Osteoblast (primary cell): ENCODE measurements around the gene KIF26B. TPM values are rescaled to one million over a fixed set of nuclear protein-coding genes. Genes with fewer than 3 reads are reported as not detected.

Experiments used
- DNase-seq: peaks from one replicate; pipeline ENCODE4 v3.0.0; 2011; ENCODE audit warnings: low spot score, mixed read lengths; ENCODE audit not compliant: insufficient read length; ENCODE audit errors: missing footprints
- H2AFZ ChIP-seq: 2 replicates; pipeline ENCODE4 v1.6.0; 2011; ENCODE audit warnings: mild to moderate bottlenecking, low read length
- H3K27ac ChIP-seq: 2 replicates; pipeline ENCODE4 v1.5.1; 2011; ENCODE audit warnings: mild to moderate bottlenecking, low read depth, low read length, moderate library complexity
- H3K27me3 ChIP-seq: 2 replicates; pipeline ENCODE4 v1.6.0; 2012; ENCODE audit warnings: mild to moderate bottlenecking, control low read depth, inconsistent platforms, low read length, moderate library complexity; ENCODE audit not compliant: insufficient read depth
- H3K36me3 ChIP-seq: 2 replicates; pipeline ENCODE4 v1.5.1; 2011; ENCODE audit warnings: mild to moderate bottlenecking, low read length, control low read depth, moderate library complexity; ENCODE audit not compliant: insufficient read depth
- H3K4me1 ChIP-seq: 2 replicates; pipeline ENCODE4 v1.5.1; 2011; ENCODE audit warnings: mild to moderate bottlenecking, low read length, control low read depth, moderate library complexity; ENCODE audit not compliant: insufficient read depth
- H3K4me2 ChIP-seq: 2 replicates; pipeline ENCODE4 v1.6.0; 2011; ENCODE audit warnings: mild to moderate bottlenecking, low read length; ENCODE audit not compliant: insufficient read depth
- H3K4me3 ChIP-seq: fragments of 200-600 bp; sonication (generic); 3 replicates; pipeline ENCODE4 v1.5.1; 2012; ENCODE audit warnings: mild to moderate bottlenecking, low read length, inconsistent platforms; ENCODE audit not compliant: insufficient read depth
- H3K79me2 ChIP-seq: 2 replicates; pipeline ENCODE4 v1.6.0; 2012; ENCODE audit warnings: mild to moderate bottlenecking, low read length, control low read depth, inconsistent platforms; ENCODE audit not compliant: insufficient read depth
- H3K9me3 ChIP-seq: 2 replicates; pipeline ENCODE4 v1.5.1; 2011; ENCODE audit warnings: low read depth, low read length, control low read depth
- H4K20me1 ChIP-seq: 2 replicates; pipeline ENCODE4 v1.6.0; 2012; ENCODE audit warnings: mild to moderate bottlenecking, low read length, control low read depth; ENCODE audit not compliant: insufficient read depth
- total RNA-seq: library from RNA; depleted of rRNA; stranded (reverse); fragments of >200 nt; gene quantifications from 2 replicates; pipeline ENCODE4 v1.2.3, GENCODE V29; 2012
- TF ChIP-seq, protein P1 (sequence below): IDR thresholded peaks from 2 replicates; pipeline ENCODE4 v1.5.1; 2011; ENCODE audit warnings: mild to moderate bottlenecking, low read depth, low read length, moderate library complexity; ENCODE audit errors: extremely low read depth

Gene KIF26B
- total RNA-seq, 1 donor = 22.1 TPM

DNA sequence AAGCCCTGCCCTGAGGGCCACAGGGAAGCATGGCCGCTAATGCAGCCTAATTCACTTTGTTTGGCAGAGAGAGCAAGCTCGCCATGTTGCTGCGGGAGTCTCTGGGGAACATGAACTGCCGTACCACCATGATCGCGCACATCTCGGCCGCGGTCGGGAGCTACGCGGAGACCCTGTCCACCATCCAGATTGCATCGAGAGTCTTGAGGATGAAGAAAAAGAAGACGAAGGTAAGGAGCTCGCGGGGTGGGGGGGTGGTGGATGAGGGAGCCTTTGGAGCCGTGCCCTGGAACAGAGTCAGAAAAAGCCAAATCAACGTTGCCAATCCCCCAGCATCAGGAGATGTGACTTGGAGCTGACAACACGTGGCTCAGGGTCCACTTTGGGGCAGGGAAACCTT is 529.4 kb downstream of the KIF26B start:
- DNase-seq = no peak
- Histone ChIP-seq H3K36me3 (no peaks in the 10 kb centered on the region), H3K4me2 (no peak overlapping the region), H3K27ac (no peak overlapping the region), H3K4me3 (no peak overlapping the region), H3K79me2 (no peaks in the 10 kb centered on the region), H2AFZ (no peak overlapping the region), H3K9me3 (no peaks in the 10 kb centered on the region), H4K20me1 (no peaks in the 10 kb centered on the region), H3K4me1 (no peaks in the 10 kb centered on the region), H3K27me3 (no peaks in the 10 kb centered on the region)
- TF ChIP-seq, protein P1, sequence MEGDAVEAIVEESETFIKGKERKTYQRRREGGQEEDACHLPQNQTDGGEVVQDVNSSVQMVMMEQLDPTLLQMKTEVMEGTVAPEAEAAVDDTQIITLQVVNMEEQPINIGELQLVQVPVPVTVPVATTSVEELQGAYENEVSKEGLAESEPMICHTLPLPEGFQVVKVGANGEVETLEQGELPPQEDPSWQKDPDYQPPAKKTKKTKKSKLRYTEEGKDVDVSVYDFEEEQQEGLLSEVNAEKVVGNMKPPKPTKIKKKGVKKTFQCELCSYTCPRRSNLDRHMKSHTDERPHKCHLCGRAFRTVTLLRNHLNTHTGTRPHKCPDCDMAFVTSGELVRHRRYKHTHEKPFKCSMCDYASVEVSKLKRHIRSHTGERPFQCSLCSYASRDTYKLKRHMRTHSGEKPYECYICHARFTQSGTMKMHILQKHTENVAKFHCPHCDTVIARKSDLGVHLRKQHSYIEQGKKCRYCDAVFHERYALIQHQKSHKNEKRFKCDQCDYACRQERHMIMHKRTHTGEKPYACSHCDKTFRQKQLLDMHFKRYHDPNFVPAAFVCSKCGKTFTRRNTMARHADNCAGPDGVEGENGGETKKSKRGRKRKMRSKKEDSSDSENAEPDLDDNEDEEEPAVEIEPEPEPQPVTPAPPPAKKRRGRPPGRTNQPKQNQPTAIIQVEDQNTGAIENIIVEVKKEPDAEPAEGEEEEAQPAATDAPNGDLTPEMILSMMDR = no peak

DNA sequence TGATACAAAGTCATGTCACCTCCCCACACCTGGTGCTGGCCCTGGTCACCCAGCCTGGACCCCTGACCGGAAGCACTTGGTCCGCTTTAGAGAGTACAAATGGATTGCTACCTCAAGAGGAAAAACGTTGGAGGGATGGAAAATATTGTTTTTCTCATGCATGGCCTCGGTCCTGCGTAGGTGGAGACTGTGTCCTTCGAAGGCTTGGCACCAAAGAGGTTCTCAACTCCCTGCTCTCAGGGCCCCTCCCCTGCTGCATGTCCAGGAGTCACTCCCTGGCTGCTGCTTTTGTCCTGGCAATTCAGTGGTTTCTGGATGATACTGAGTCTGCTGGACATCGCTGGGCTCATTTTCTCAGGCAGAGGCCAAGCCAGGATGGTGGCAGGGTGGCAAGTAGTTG is 529.8 kb downstream of the KIF26B start:
- H3K27me3 ChIP-seq = no peaks in the 10 kb centered on the region
- H3K79me2 ChIP-seq = no peaks in the 10 kb centered on the region
- no peaks in the 10 kb centered on the region for H3K4me1 ChIP-seq
- H3K4me2 ChIP-seq = no peak overlapping the region
- TF ChIP-seq, protein P1 = no peak
- H3K4me3 ChIP-seq = no peak overlapping the region
- H3K27ac ChIP-seq = no peak overlapping the region
- DNase-seq = no peak
- no peaks in the 10 kb centered on the region for H3K36me3 ChIP-seq
- no peaks in the 10 kb centered on the region for H3K9me3 ChIP-seq
- no peaks in the 10 kb centered on the region for H4K20me1 ChIP-seq
- H2AFZ ChIP-seq = no peak overlapping the region

DNA sequence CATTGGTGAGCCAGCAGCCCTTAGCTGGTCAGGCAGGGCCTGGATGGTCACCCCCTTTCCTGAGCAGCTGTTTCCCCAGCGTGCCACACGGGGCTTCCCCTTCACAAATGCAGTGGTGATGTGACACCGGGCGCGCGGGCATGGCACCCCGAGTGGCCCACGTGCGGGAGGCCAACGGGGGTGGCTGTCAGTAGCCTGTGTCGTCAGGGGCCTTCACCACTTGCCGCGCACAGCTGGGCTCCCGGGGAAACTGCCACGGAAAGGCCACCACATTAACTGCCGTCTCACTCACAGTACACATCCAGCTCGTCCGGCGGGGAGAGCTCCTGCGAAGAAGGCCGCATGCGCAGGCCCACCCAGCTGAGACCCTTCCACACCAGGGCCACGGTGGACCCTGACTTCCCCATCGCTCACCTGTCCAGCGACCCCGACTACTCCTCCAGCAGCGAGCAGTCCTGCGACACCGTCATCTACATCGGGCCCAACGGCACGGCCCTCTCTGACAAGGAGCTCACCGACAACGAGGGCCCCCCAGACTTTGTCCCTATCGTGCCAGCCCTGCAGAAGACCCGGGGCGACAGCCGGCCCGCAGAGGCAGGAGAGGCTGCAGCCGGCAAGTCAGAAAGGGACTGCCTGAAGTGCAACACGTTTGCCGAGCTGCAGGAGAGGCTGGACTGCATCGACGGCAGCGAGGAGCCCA is 530.5 kb downstream of the KIF26B start:
- TF ChIP-seq, protein P1 = no peak
- no peaks in the 10 kb centered on the region for H3K36me3 ChIP-seq
- H3K4me2 ChIP-seq = no peak overlapping the region

DNA sequence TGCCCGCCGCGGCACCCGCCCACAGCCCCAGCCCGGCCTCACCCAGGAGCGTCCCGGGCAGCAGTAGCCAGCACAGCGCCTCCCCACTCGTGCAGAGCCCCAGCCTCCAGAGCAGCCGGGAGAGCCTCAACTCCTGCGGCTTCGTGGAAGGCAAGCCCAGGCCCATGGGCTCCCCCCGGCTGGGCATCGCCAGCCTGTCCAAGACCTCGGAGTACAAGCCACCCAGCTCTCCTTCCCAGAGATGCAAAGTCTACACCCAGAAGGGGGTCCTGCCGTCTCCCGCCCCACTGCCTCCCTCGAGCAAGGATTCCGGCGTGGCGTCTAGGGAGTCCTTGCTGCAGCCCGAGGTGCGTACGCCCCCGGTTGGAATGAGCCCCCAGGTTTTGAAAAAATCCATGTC is 531.2 kb downstream of the KIF26B start:
- H3K4me2 ChIP-seq = no peak overlapping the region
- H3K4me3 ChIP-seq = no peak overlapping the region
- no peaks in the 10 kb centered on the region for H4K20me1 ChIP-seq
- H3K27ac ChIP-seq = no peak overlapping the region
- TF ChIP-seq, protein P1 = no peak
- H3K27me3 ChIP-seq = no peaks in the 10 kb centered on the region
- H3K79me2 ChIP-seq = no peaks in the 10 kb centered on the region
- no peaks in the 10 kb centered on the region for H3K9me3 ChIP-seq
- no peaks in the 10 kb centered on the region for H3K4me1 ChIP-seq
- no peak overlapping the region for H2AFZ ChIP-seq
- no peaks in the 10 kb centered on the region for H3K36me3 ChIP-seq
- DNase-seq = no peak

More for the DNA sequence above, 530.5 kb downstream of the KIF26B start:
- H3K27me3 ChIP-seq = no peaks in the 10 kb centered on the region
- no peak overlapping the region for H3K4me3 ChIP-seq
- H3K4me1 ChIP-seq = no peaks in the 10 kb centered on the region
- H4K20me1 ChIP-seq = no peaks in the 10 kb centered on the region
- H3K79me2 ChIP-seq = no peaks in the 10 kb centered on the region
- no peak overlapping the region for H2AFZ ChIP-seq
- no peaks in the 10 kb centered on the region for H3K9me3 ChIP-seq
- no peak overlapping the region for H3K27ac ChIP-seq
- no peak for DNase-seq
